HFFc6 (cell line): ENCODE results near the gene NOD1. TPM values are rescaled to one million over a fixed set of nuclear protein-coding genes. Genes with fewer than 3 reads are reported as not detected.

Source experiments
- DNase-seq: peaks from one replicate; pipeline ENCODE4 v3.0.0-alpha.2; 2018
- H3K27ac Mint-ChIP-seq: 2 replicates; pipeline ENCODE4 v1.8.0; 2020; ENCODE audit warnings: mild to moderate bottlenecking, mixed read lengths
- H3K27me3 Mint-ChIP-seq: 2 replicates; pipeline ENCODE4 v1.8.0; 2021; ENCODE audit warnings: mild to moderate bottlenecking, moderate library complexity, mixed read lengths; ENCODE audit not compliant: insufficient read depth
- H3K36me3 Mint-ChIP-seq: 2 replicates; pipeline ENCODE4 v1.8.0; 2021; ENCODE audit warnings: low read depth, mixed read lengths
- H3K4me1 Mint-ChIP-seq: 2 replicates; pipeline ENCODE4 v1.8.0; 2020; ENCODE audit warnings: low read depth, mixed read lengths
- H3K4me3 Mint-ChIP-seq: 2 replicates; pipeline ENCODE4 v1.8.0; 2020; ENCODE audit warnings: mild to moderate bottlenecking, moderate library complexity, mixed read lengths
- H3K9me3 Mint-ChIP-seq: 2 replicates; pipeline ENCODE4 v1.8.0; 2020; ENCODE audit warnings: mild to moderate bottlenecking, mixed read lengths
- CTCF ChIP-seq: fragments of 200-600 bp; sonication (generic); IDR thresholded peaks from 2 replicates; pipeline ENCODE4 v1.5.0; 2021; ENCODE audit warnings: antibody characterized with exemption, mild to moderate bottlenecking
- total RNA-seq, 6 experiments: library from RNA; stranded (reverse); fragmentation: NEBNext Ultra II Directional; extraction: Animal tissue kit (Norgen Biotek cat#: 25700); gene quantifications; 2 replicates in 1 of 6; 3 replicates in 5 of 6; pipeline ENCODE4 v1.2.3, GENCODE V29; 2021

Gene NOD1
- total RNA-seq, 6 experiments from 2014 or later, result 2.8 to 3.9 (median 3.0) TPM

- DNase-seq, result no peak
- Mint-ChIP-seq H3K4me3 (no peak overlapping the region), H3K4me1 (peaks cover 55% of the 10 kb centered on the region), H3K27ac (no peak overlapping the region), H3K9me3 (no peaks in the 10 kb centered on the region), H3K36me3 (no peaks in the 10 kb centered on the region; the same call in 1 of the 2 replicates), H3K27me3 (peaks cover 2% of the 10 kb centered on the region)
- no peak for TF ChIP-seq CTCF
These were observed 12.3 kb downstream of the NOD1 start for GRCh38 chr7:30466266-30466665.

- H3K36me3 Mint-ChIP-seq, result no peaks in the 10 kb centered on the region; the same call in 1 of the 2 replicates
- H3K27ac Mint-ChIP-seq, result no peak overlapping the region
- H3K9me3 Mint-ChIP-seq, result no peaks in the 10 kb centered on the region
- TF ChIP-seq CTCF, result no peak
- peaks cover 2% of the 10 kb centered on the region for H3K27me3 Mint-ChIP-seq
- H3K4me1 Mint-ChIP-seq, result peaks cover 50% of the 10 kb centered on the region
- DNase-seq, result no peak
- no peak overlapping the region for H3K4me3 Mint-ChIP-seq
These were observed 12.8 kb downstream of the NOD1 start for GRCh38 chr7:30465811-30466180.

- H3K27ac Mint-ChIP-seq, result no peak overlapping the region
These were observed 13.4 kb downstream of the NOD1 start for GRCh38 chr7:30465046-30465810.

GRCh38 chr7:30464231-30464671, 14.3 kb downstream of the NOD1 start:
- no peak for DNase-seq
- Mint-ChIP-seq H3K4me3 (no peak overlapping the region), H3K27ac (no peak overlapping the region), H3K9me3 (no peaks in the 10 kb centered on the region), H3K4me1 (peaks cover 49% of the 10 kb centered on the region), H3K27me3 (peaks cover 2% of the 10 kb centered on the region), H3K36me3 (no peaks in the 10 kb centered on the region; the same call in 1 of the 2 replicates)
- TF ChIP-seq CTCF, result no peak

More at GRCh38 chr7:30465046-30465810, 13.4 kb downstream of the NOD1 start:
- no peak for TF ChIP-seq CTCF
- Mint-ChIP-seq H3K9me3 (no peaks in the 10 kb centered on the region), H3K4me3 (no peak overlapping the region), H3K27me3 (peaks cover 2% of the 10 kb centered on the region), H3K36me3 (no peaks in the 10 kb centered on the region; the same call in 1 of the 2 replicates), H3K4me1 (peaks cover 49% of the 10 kb centered on the region)
- DNase-seq, result no peak

- H3K36me3 Mint-ChIP-seq, result no peaks in the 10 kb centered on the region
- no peaks in the 10 kb centered on the region for H3K9me3 Mint-ChIP-seq
- no peak for DNase-seq
- H3K27me3 Mint-ChIP-seq, result no peaks in the 10 kb centered on the region; the same call in 1 of the 2 replicates
- H3K27ac Mint-ChIP-seq, result no peak overlapping the region
- no peak overlapping the region for H3K4me3 Mint-ChIP-seq
- TF ChIP-seq CTCF, result no peak
- peaks cover 48% of the 10 kb centered on the region for H3K4me1 Mint-ChIP-seq
These were observed 15.0 kb downstream of the NOD1 start for GRCh38 chr7:30463405-30464145.
